Neural cell (in vitro differentiated cells): ENCODE data around the gene TPGS1.

ENCODE experiments used
- CTCF ChIP-seq: fragments of 450-650 bp; IDR thresholded peaks from 2 replicates; pipeline ENCODE4 v1.5.1; 2014; ENCODE audit warnings: antibody characterized with exemption, mild to moderate bottlenecking, moderate library complexity; ENCODE audit not compliant: poor library complexity, severe bottlenecking
- EP300 ChIP-seq: fragments of 450-650 bp; conservative IDR thresholded peaks from 2 replicates; pipeline ENCODE4 v1.6.1; 2014; ENCODE audit warnings: antibody characterized with exemption, mild to moderate bottlenecking, moderate library complexity; ENCODE audit not compliant: poor library complexity, severe bottlenecking
- EZH2 ChIP-seq: fragments of 200-600, 300-800 bp; shearing (Covaris generic), sonication (generic); IDR thresholded peaks from 2 replicates; pipeline ENCODE4 v1.6.1; 2014; ENCODE audit warnings: antibody characterized with exemption, low read length, borderline replicate concordance, mild to moderate bottlenecking; ENCODE audit not compliant: insufficient read depth, poor library complexity, severe bottlenecking
- MXI1 ChIP-seq: fragments of 450-650 bp; conservative IDR thresholded peaks from 2 replicates; pipeline ENCODE4 v1.6.1; 2014; ENCODE audit warnings: antibody characterized with exemption, mild to moderate bottlenecking; ENCODE audit not compliant: poor library complexity, severe bottlenecking
- POLR2AphosphoS5 ChIP-seq: IDR thresholded peaks from 2 replicates; pipeline ENCODE4 v1.6.1; 2012
- RAD21 ChIP-seq: fragments of 450-650 bp; conservative IDR thresholded peaks from 2 replicates; pipeline ENCODE4 v1.6.1; 2014; ENCODE audit warnings: antibody characterized with exemption, mild to moderate bottlenecking, moderate library complexity
- REST ChIP-seq: IDR thresholded peaks from 2 replicates; pipeline ENCODE4 v1.6.1; 2012; ENCODE audit warnings: borderline replicate concordance
- TAF1 ChIP-seq: IDR thresholded peaks from 2 replicates; pipeline ENCODE4 v1.6.1; 2012; ENCODE audit warnings: low read depth

- TF ChIP-seq CTCF (no peak), TAF1 (no peak), RAD21 (no peak), REST (no peak), MXI1 (no peak), POLR2AphosphoS5 (no peak), EZH2 (no peak), EP300 (no peak)
Measured at GRCh38 chr19:457636-458035, 49.7 kb upstream of the TPGS1 start.
